Ectodermal cell (in vitro differentiated cells): ENCODE data around the gene MEIKIN.

Source experiments
- H3K27ac ChIP-seq: 2 replicates; pipeline ENCODE4 v1.7.0; 2013; ENCODE audit warnings: mild to moderate bottlenecking, low read depth, low read length; ENCODE audit not compliant: insufficient read depth, poor library complexity, severe bottlenecking
- H3K27me3 ChIP-seq: 2 replicates; pipeline ENCODE4 v1.7.0; 2013; ENCODE audit warnings: mild to moderate bottlenecking, low read length; ENCODE audit not compliant: insufficient read depth, control insufficient read depth, poor library complexity, severe bottlenecking
- H3K36me3 ChIP-seq: one replicate; pipeline ENCODE4 v1.7.0; 2013; ENCODE audit warnings: low read length; ENCODE audit not compliant: control insufficient read depth, insufficient read depth
- H3K4me1 ChIP-seq: one replicate; pipeline ENCODE4 v1.7.0; 2013; ENCODE audit warnings: low read length; ENCODE audit not compliant: control insufficient read depth, insufficient read depth
- H3K4me3 ChIP-seq: 2 replicates; pipeline ENCODE4 v1.7.0; 2013; ENCODE audit warnings: low read depth, low read length, control low read depth; ENCODE audit not compliant: insufficient read depth
- H3K9me3 ChIP-seq: 2 replicates; pipeline ENCODE4 v1.7.0; 2013; ENCODE audit warnings: mild to moderate bottlenecking, low read length, moderate library complexity; ENCODE audit not compliant: control insufficient read depth
- WGBS, 2 experiments: methylation state at CpG; one replicate each; pipeline ENCODE4 v1.1.7; 2013; ENCODE audit warnings: missing lambda C conversion rate in 2 of 2; 5-methylcytosine and 5-hydroxymethylcytosine counted together

MEIKIN gene

GRCh38 chr5:131760793-131761192, 184.7 kb downstream of the MEIKIN start:
- Histone ChIP-seq H3K36me3 (peaks cover 3% of the 10 kb centered on the region), H3K9me3 (no peaks in the 10 kb centered on the region), H3K4me1 (no peaks in the 10 kb centered on the region), H3K27me3 (no peaks in the 10 kb centered on the region), H3K4me3 (no peak overlapping the region), H3K27ac (no peak overlapping the region)
- no CpG with 5 or more reads among the region's 2 CpGs for WGBS, 2 experiments

- H3K9me3 ChIP-seq, result no peaks in the 10 kb centered on the region
- no peaks in the 10 kb centered on the region for H3K4me1 ChIP-seq
- H3K27me3 ChIP-seq, result no peaks in the 10 kb centered on the region
- WGBS, 2 experiments, result 86 to 100% methylated on average over 1 of the region's 1 CpG
- H3K4me3 ChIP-seq, result no peak overlapping the region
- H3K36me3 ChIP-seq, result peaks cover 3% of the 10 kb centered on the region
- no peak overlapping the region for H3K27ac ChIP-seq
These were observed 185.8 kb downstream of the MEIKIN start for GRCh38 chr5:131759704-131760103.

DNA sequence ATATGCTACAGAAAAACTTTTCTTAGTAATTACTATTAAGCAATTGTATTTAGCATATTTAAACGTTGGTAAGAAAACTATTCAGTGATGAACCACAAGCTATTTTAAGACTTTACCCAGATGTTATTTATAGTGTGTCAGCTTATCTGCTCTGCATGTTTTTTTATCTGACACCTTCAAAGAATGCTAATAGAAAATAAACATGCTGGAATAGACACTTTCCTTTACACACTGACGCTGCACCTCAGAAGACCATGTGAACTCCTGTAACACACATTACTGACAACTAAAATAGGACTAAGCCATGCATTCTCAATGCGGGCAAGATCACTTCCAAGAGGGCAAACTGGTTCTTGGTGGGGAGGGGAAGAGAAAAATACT, 187.0 kb downstream of the MEIKIN start:
- Histone ChIP-seq H3K4me1 (no peaks in the 10 kb centered on the region), H3K9me3 (no peaks in the 10 kb centered on the region), H3K36me3 (no peaks in the 10 kb centered on the region), H3K27me3 (no peaks in the 10 kb centered on the region), H3K27ac (no peak overlapping the region), H3K4me3 (no peak overlapping the region)
- 90 to 100% methylated on average over 2 to 3 of the region's 3 CpGs for WGBS, 2 experiments

GRCh38 chr5:131757830-131758519, 187.5 kb downstream of the MEIKIN start:
- no peaks in the 10 kb centered on the region for H3K9me3 ChIP-seq
- no CpG with 5 or more reads among the region's 1 CpG for WGBS, 2 experiments
- H3K27ac ChIP-seq, result no peak overlapping the region

More at GRCh38 chr5:131757830-131758519, 187.5 kb downstream of the MEIKIN start:
- Histone ChIP-seq H3K36me3 (no peaks in the 10 kb centered on the region), H3K4me3 (no peak overlapping the region), H3K27me3 (no peaks in the 10 kb centered on the region), H3K4me1 (no peaks in the 10 kb centered on the region)
